NCI-H1694 (cell line): ENCODE measurements around the gene RGL3.
"Not testable (repeated sequence)": the region's sequence is repeated elsewhere in the genome, so short reads cannot be mapped to it uniquely, and the experiment has no call there.

ENCODE experiments used
- DNase-seq: peaks from one replicate; lab custom pipeline; 2025; lab: John Stamatoyannopoulos, UW

The RGL3 gene

GRCh38 chr19:11361771-11362731 is 57.1 kb downstream of the RGL3 start:
- no peak for DNase-seq

- no peak for DNase-seq
These were observed 57.9 kb downstream of the RGL3 start for GRCh38 chr19:11361037-11361770.

- no peak for DNase-seq
These were observed 59.7 kb downstream of the RGL3 start for GRCh38 chr19:11359421-11359820.

- DNase-seq, result no peak
These were observed 62.2 kb downstream of the RGL3 start for GRCh38 chr19:11356676-11357550.

GRCh38 chr19:11356074-11356397 is 63.1 kb downstream of the RGL3 start:
- DNase-seq, result no peak

GRCh38 chr19:11355160-11356073 is 63.7 kb downstream of the RGL3 start, which contains the start of gene PLPPR2:
Gene PLPPR2, plus strand, starts transcription at chr19:11355432. Its CDS starts 2,242 bp downstream, at chr19:11357674.
- DNase-seq, result peak; percentile 56

GRCh38 chr19:11354102-11354501 is 65.0 kb downstream of the RGL3 start:
- DNase-seq, result not testable (repeated sequence)

GRCh38 chr19:11349171-11349570 is 69.9 kb downstream of the RGL3 start:
- DNase-seq, result no peak

GRCh38 chr19:11347546-11348039 is 71.5 kb downstream of the RGL3 start:
- no peak for DNase-seq

GRCh38 chr19:11346104-11346940 is 72.8 kb downstream of the RGL3 start, which contains the start of the genes CCDC159 and TMEM205:
Gene CCDC159, plus strand, starts transcription at chr19:11346519. Its CDS starts 88 bp downstream, at chr19:11346607.
Gene TMEM205, minus strand, starts transcription at chr19:11346268. Its CDS starts 649 bp downstream, at chr19:11345619.
- DNase-seq, result peak; percentile 98

GRCh38 chr19:11345122-11345803 is 73.9 kb downstream of the RGL3 start:
- DNase-seq, result no peak
